HCT116 (cell line): ENCODE results near the gene TET2. TPM values are rescaled to one million over a fixed set of nuclear protein-coding genes. Genes with fewer than 3 reads are reported as not detected.

Experiments used
- ATAC-seq: fragments of 200-7000 bp; cut with Tn5 transposase; 2 replicates; pipeline ENCODE4 v1.9.1; 2020; ENCODE audit warnings: mild to moderate bottlenecking, moderate library complexity
- BruUV-seq: library from RNA; stranded (reverse); fragments of 400-500 nt; replicated peaks from 2 replicates; lab custom pipeline; 2021; lab: Mats Ljungman, UMichigan
- CTCF ChIA-PET: fragments of 300-600 bp; sonication (Branson Sonifier 250); formaldehyde crosslinking; loops from one replicate; lab custom pipeline; 2021; ENCODE audit warnings: antibody characterized with exemption; lab: Charles Lee
- POLR2A ChIA-PET: fragments of 300-600, 350-600 bp; sonication (Branson Sonifier 250); formaldehyde crosslinking; loops from one replicate; lab custom pipeline; 2021; ENCODE audit warnings: antibody characterized with exemption; lab: Charles Lee
- RAD21 ChIA-PET, 2 experiments: fragments of 300-600 bp; sonication (Branson Sonifier 250); formaldehyde crosslinking; loops; one replicate each; lab custom pipeline; 2023; ENCODE audit warnings: low total read pairs in 2 of 2; ENCODE audit not compliant: uncharacterized antibody in 2 of 2, unreplicated experiment in 2 of 2, low non-redundant PET in 1 of 2; lab: Charles Lee
- DNase-seq: peaks from one replicate; pipeline ENCODE4 v3.0.0-alpha.2; 2010; ENCODE audit warnings: low read depth, low spot score
- H2AFZ ChIP-seq: fragments of 200-600 bp; shearing (Covaris generic), sonication (generic); 2 replicates; pipeline ENCODE4 v1.6.1; 2017; ENCODE audit warnings: low read depth, mixed run types, mixed read lengths, antibody characterized with exemption, low read length; ENCODE audit not compliant: poor library complexity, severe bottlenecking
- H3K27ac ChIP-seq: 2 replicates; pipeline ENCODE4 v1.5.1; 2012; ENCODE audit warnings: low read depth, low read length
- H3K27me3 ChIP-seq: fragments of 200-600 bp; sonication (generic); 2 replicates; pipeline ENCODE4 v1.6.1; 2016; ENCODE audit warnings: mixed run types, low read length, mixed read lengths; ENCODE audit not compliant: insufficient read depth
- H3K36me3 ChIP-seq, 2 experiments: fragments of 200-500 bp in 1 of 2; fragments of 200-600 bp in 1 of 2; sonication (Bioruptor generic) in 1 of 2; sonication (generic) in 1 of 2; 2 replicates each; pipeline versions ENCODE4 v1.5.1 to v1.6.1; 2014 to 2016; ENCODE audit warnings: low read length in 2 of 2, inconsistent platforms in 1 of 2, mixed read lengths in 1 of 2, mixed run types in 1 of 2; ENCODE audit not compliant: insufficient read depth in 2 of 2, control insufficient read depth in 1 of 2
- H3K4me1 ChIP-seq, 2 experiments: fragments of 200-600 bp in 1 of 2; sonication (generic) in 1 of 2; 2 replicates each; pipeline versions ENCODE4 v1.5.1 to v1.6.1; 2012 to 2017; ENCODE audit warnings: low read length in 2 of 2, inconsistent platforms in 1 of 2, mild to moderate bottlenecking in 1 of 2, mixed read lengths in 1 of 2, mixed run types in 1 of 2, moderate library complexity in 1 of 2; ENCODE audit not compliant: insufficient read depth in 2 of 2, control insufficient read depth in 1 of 2
- H3K4me2 ChIP-seq: fragments of 200-600 bp; sonication (generic); 2 replicates; pipeline ENCODE4 v1.6.1; 2017; ENCODE audit warnings: mixed run types, low read length, mixed read lengths
- H3K4me3 ChIP-seq, 2 experiments: fragments of 200-600 bp in 1 of 2; sonication (generic) in 1 of 2; replicated peaks in 1 of 2; 2 replicates each; pipeline ENCODE4 v1.5.1; 2011 to 2016; ENCODE audit warnings: low read length in 2 of 2, control low read depth in 1 of 2, low read depth in 1 of 2, mild to moderate bottlenecking in 1 of 2, mixed read lengths in 1 of 2, mixed run types in 1 of 2
- H3K79me2 ChIP-seq: fragments of 200-600 bp; sonication (generic); 2 replicates; pipeline ENCODE4 v1.6.1; 2017; ENCODE audit warnings: mild to moderate bottlenecking, mixed run types, low read length, moderate library complexity, mixed read lengths; ENCODE audit not compliant: insufficient read depth
- H3K9ac ChIP-seq: fragments of 200-600 bp; sonication (generic); 2 replicates; pipeline ENCODE4 v1.6.1; 2016; ENCODE audit warnings: low read length, mixed read lengths
- H3K9me2 ChIP-seq: fragments of 200-600 bp; sonication (generic), shearing (Covaris generic); 2 replicates; pipeline ENCODE4 v1.6.1; 2017; ENCODE audit warnings: mixed run types, mild to moderate bottlenecking, moderate library complexity; ENCODE audit not compliant: insufficient read depth
- H3K9me3 ChIP-seq, 2 experiments: fragments of 200-500 bp in 1 of 2; fragments of 200-600 bp in 1 of 2; sonication (Bioruptor generic) in 1 of 2; sonication (generic) in 1 of 2; 2 replicates each; pipeline ENCODE4 v1.6.1; 2014 to 2017; ENCODE audit warnings: low read length in 2 of 2, mixed read lengths in 2 of 2, inconsistent platforms in 1 of 2, low read depth in 1 of 2, mild to moderate bottlenecking in 1 of 2, mixed run types in 1 of 2, moderate library complexity in 1 of 2; ENCODE audit not compliant: control insufficient read depth in 1 of 2, insufficient read depth in 1 of 2
- H4K20me1 ChIP-seq: fragments of 200-600 bp; sonication (generic), shearing (Covaris generic); 2 replicates; pipeline ENCODE4 v1.6.1; 2017; ENCODE audit warnings: mixed run types, mild to moderate bottlenecking, moderate library complexity; ENCODE audit not compliant: insufficient read depth
- CBX3 ChIP-seq: IDR thresholded peaks from 2 replicates; pipeline ENCODE4 v1.6.1; 2012; ENCODE audit warnings: low read depth
- CEBPB ChIP-seq: IDR thresholded peaks from 2 replicates; pipeline ENCODE4 v1.6.1; 2012; ENCODE audit warnings: low read depth
- EGR1 ChIP-seq: IDR thresholded peaks from 2 replicates; pipeline ENCODE4 v1.6.1; 2012; ENCODE audit warnings: low read depth
- ELF1 ChIP-seq: IDR thresholded peaks from 2 replicates; pipeline ENCODE4 v1.6.1; 2012; ENCODE audit warnings: low read depth, borderline replicate concordance
- EZH2 ChIP-seq: fragments of 200-600 bp; sonication (generic); IDR thresholded peaks from 2 replicates; pipeline ENCODE4 v1.6.1; 2017; ENCODE audit warnings: antibody characterized with exemption, mixed run types
- EZH2phosphoT487 ChIP-seq: fragments of 200-600 bp; IDR thresholded peaks from 2 replicates; pipeline ENCODE4 v1.6.1; 2018; ENCODE audit warnings: antibody characterized with exemption, borderline replicate concordance
- JUND ChIP-seq: IDR thresholded peaks from 2 replicates; pipeline ENCODE4 v1.6.1; 2012
- MAX ChIP-seq: IDR thresholded peaks from 2 replicates; pipeline ENCODE4 v1.6.1; 2012
- POLR2A ChIP-seq: IDR thresholded peaks from 2 replicates; pipeline ENCODE4 v1.7.0; 2011; ENCODE audit warnings: borderline replicate concordance; ENCODE audit not compliant: insufficient read depth, insufficient read length; ENCODE audit errors: extremely low read depth
- RAD21 ChIP-seq: IDR thresholded peaks from 2 replicates; pipeline ENCODE4 v1.6.1; 2012; ENCODE audit warnings: low read depth, mild to moderate bottlenecking
- REST ChIP-seq: IDR thresholded peaks from 2 replicates; pipeline ENCODE4 v1.6.1; 2012; ENCODE audit warnings: low read depth
- SIN3A ChIP-seq: IDR thresholded peaks from 2 replicates; pipeline ENCODE4 v1.6.1; 2012; ENCODE audit warnings: low read depth
- SRF ChIP-seq: IDR thresholded peaks from 2 replicates; pipeline ENCODE4 v1.6.1; 2012; ENCODE audit warnings: low read depth
- YY1 ChIP-seq: IDR thresholded peaks from 2 replicates; pipeline ENCODE4 v1.6.1; 2011; ENCODE audit warnings: low read length, low read depth, moderate library complexity, mild to moderate bottlenecking; ENCODE audit not compliant: insufficient replicate concordance; ENCODE audit errors: extremely low read depth
- intact Hi-C: fragments of 100-400 bp; cut with micrococcal nuclease; formaldehyde crosslinking; loops from 2 replicates; pipeline ENCODE4 v1.10.0; 2022
- total RNA-seq: library from RNA; stranded (reverse); gene quantifications from one replicate; pipeline ENCODE4 v1.2.1, GENCODE V29; 2021; ENCODE audit not compliant: unreplicated experiment
- TF ChIP-seq, protein P1 (sequence below): IDR thresholded peaks from 2 replicates; pipeline ENCODE4 v1.6.1; 2011; ENCODE audit warnings: mild to moderate bottlenecking, low read length, moderate library complexity; ENCODE audit not compliant: insufficient replicate concordance; ENCODE audit errors: extremely low read depth
- TF ChIP-seq, protein P2 (sequence below), 3 experiments: fragments of 200-600 bp in 1 of 3; sonication (generic) in 1 of 3; IDR thresholded peaks in 2 of 3; conservative IDR thresholded peaks in 1 of 3; 2 replicates each; pipeline ENCODE4 v1.5.1; 2012 to 2017; ENCODE audit warnings: low read depth in 2 of 3, low read length in 2 of 3, antibody characterized with exemption in 1 of 3, borderline replicate concordance in 1 of 3, control low read depth in 1 of 3, mild to moderate bottlenecking in 1 of 3, mixed read lengths in 1 of 3, mixed run types in 1 of 3, moderate library complexity in 1 of 3; ENCODE audit not compliant: insufficient read depth in 1 of 3
- TF ChIP-seq, protein P3 (sequence below): IDR thresholded peaks from 2 replicates; pipeline ENCODE4 v1.6.1; 2012

The TET2 gene
- total RNA-seq, 1 experiment from 2014 or later: 9.7 TPM

- H3K4me3 ChIP-seq: no peak overlapping the region
- no peak overlapping the region for H3K9ac ChIP-seq
- no peaks in the 10 kb centered on the region for H3K36me3 ChIP-seq
- H3K9me2 ChIP-seq: no peaks in the 10 kb centered on the region
- ChIA-PET RAD21 (no interaction called here), POLR2A (no interaction called here), CTCF (no interaction called here)
- DNase-seq (no peak), ATAC-seq (no peak)
- no peaks in the 10 kb centered on the region for H3K4me1 ChIP-seq
- H3K27ac ChIP-seq: no peak overlapping the region
- H3K4me2 ChIP-seq: no peak overlapping the region
- TF ChIP-seq EGR1: no peak
- TF ChIP-seq POLR2A: no peak
- no peak for TF ChIP-seq SIN3A
- TF ChIP-seq EZH2: no peak
- TF ChIP-seq SRF: no peak
- TF ChIP-seq, protein P1, sequence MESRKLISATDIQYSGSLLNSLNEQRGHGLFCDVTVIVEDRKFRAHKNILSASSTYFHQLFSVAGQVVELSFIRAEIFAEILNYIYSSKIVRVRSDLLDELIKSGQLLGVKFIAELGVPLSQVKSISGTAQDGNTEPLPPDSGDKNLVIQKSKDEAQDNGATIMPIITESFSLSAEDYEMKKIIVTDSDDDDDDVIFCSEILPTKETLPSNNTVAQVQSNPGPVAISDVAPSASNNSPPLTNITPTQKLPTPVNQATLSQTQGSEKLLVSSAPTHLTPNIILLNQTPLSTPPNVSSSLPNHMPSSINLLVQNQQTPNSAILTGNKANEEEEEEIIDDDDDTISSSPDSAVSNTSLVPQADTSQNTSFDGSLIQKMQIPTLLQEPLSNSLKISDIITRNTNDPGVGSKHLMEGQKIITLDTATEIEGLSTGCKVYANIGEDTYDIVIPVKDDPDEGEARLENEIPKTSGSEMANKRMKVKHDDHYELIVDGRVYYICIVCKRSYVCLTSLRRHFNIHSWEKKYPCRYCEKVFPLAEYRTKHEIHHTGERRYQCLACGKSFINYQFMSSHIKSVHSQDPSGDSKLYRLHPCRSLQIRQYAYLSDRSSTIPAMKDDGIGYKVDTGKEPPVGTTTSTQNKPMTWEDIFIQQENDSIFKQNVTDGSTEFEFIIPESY: no peak
- TF ChIP-seq EZH2phosphoT487: no peak
- TF ChIP-seq, protein P2, sequence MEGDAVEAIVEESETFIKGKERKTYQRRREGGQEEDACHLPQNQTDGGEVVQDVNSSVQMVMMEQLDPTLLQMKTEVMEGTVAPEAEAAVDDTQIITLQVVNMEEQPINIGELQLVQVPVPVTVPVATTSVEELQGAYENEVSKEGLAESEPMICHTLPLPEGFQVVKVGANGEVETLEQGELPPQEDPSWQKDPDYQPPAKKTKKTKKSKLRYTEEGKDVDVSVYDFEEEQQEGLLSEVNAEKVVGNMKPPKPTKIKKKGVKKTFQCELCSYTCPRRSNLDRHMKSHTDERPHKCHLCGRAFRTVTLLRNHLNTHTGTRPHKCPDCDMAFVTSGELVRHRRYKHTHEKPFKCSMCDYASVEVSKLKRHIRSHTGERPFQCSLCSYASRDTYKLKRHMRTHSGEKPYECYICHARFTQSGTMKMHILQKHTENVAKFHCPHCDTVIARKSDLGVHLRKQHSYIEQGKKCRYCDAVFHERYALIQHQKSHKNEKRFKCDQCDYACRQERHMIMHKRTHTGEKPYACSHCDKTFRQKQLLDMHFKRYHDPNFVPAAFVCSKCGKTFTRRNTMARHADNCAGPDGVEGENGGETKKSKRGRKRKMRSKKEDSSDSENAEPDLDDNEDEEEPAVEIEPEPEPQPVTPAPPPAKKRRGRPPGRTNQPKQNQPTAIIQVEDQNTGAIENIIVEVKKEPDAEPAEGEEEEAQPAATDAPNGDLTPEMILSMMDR (IDR thresholded peaks at IDR 0.05 in 2 of 3, conservative IDR thresholded peaks at IDR 0.05 in 1 of 3; ENCODE audit: borderline replicate concordance in 1 of 3, insufficient read depth in 1 of 3, low read depth in 2 of 3, low read length in 2 of 3): no peak
- TF ChIP-seq REST: no peak
- TF ChIP-seq YY1: no peak
- TF ChIP-seq ELF1: no peak
- TF ChIP-seq MAX: no peak
- no peak for TF ChIP-seq CBX3
- TF ChIP-seq JUND: no peak
- no peak for TF ChIP-seq RAD21
- TF ChIP-seq, protein P3, sequence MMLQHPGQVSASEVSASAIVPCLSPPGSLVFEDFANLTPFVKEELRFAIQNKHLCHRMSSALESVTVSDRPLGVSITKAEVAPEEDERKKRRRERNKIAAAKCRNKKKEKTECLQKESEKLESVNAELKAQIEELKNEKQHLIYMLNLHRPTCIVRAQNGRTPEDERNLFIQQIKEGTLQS: no peak
- TF ChIP-seq CEBPB: no peak
- no peaks in the 10 kb centered on the region for H3K9me3 ChIP-seq
- H3K79me2 ChIP-seq: no peaks in the 10 kb centered on the region
- H3K27me3 ChIP-seq: no peaks in the 10 kb centered on the region
- intact Hi-C loops: no loop called here
- no TSS peak for BruUV-seq
- no peaks in the 10 kb centered on the region for H4K20me1 ChIP-seq
- no peak overlapping the region for H2AFZ ChIP-seq
Observed at GRCh38 chr4:105243446-105243845, 96.8 kb downstream of the TET2 start.
